ENCODE results near the gene BORCS5. TPM values are rescaled to one million over a fixed set of nuclear protein-coding genes. Genes with fewer than 3 reads are reported as not detected.

BORCS5 gene
- total RNA-seq, 1 donor from 2014 or later = 3.7 TPM

DNA sequence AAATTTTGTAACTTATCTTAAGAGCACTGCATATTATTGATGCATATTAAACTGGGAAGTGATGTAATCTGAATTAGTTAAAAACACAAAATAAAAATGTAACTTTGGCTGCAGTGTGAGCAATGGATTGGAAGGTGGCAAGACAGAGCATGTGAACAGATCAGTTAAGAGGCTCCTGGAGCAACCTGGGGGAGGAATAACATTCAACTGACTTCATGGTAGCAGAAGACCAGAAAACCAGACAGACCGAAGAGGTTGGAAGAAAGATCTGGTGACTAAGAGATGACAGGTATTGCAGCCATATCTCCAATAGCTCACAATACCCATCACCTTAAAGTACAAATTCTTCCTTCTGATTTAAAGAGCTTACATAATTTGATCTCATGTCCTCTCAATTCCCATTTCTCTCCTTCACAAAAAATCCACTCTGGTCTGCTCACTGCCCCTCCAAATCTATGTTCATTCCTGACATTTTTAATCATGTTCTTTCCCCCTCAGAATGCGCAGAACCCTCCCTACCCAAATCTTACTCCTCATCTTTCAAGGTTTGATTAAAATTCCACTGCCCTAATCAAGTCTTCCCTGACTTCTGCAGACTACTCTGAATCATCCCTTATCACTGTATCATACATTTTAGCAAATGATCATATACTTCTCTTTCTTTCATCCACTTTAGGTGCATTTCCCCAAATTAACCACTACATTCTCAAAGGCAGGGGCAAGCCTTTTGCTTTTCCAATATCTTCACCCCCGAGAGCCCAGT is 154.3 kb downstream of the BORCS5 start:
- no peak for DNase-seq (ENCODE audit: low read depth in 2 of 2)

- no peak for DNase-seq (ENCODE audit: low read depth in 2 of 2)
These were observed 155.2 kb downstream of the BORCS5 start for GRCh38 chr12:12511895-12512711.

DNA sequence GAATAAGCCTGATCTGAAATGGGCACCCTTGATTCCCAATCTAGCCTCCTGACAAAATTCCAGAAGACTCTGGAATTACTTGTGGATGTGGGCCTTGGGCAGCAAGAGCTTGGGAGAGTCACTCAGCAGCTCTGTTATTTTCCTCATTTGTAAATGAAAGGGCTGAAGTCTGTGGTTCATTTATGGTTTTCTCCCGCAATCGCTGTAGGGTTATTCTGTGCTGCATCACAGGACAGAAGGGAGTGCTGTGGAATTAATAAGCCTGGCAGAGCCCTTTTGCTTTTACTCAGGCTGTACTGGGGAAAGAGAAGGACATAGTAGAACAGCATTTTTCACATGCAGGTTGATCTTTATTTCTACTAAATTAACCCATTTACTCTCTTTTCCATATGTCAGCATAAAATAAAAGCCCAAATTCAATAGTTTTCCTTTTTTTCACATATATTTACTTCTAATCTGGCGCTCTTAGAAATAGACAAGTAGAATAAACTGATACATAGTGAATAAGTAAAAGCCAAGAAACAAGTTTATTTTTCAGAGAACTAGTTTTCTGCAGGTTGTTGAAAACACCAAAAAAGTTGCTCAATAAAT is 156.6 kb downstream of the BORCS5 start:
- no peak for DNase-seq (ENCODE audit: low read depth in 2 of 2)

- no peak for DNase-seq (ENCODE audit: low read depth in 2 of 2)
These were observed 161.6 kb downstream of the BORCS5 start for GRCh38 chr12:12518464-12518845.

- no peak for DNase-seq (ENCODE audit: low read depth in 2 of 2)
These were observed 162.0 kb downstream of the BORCS5 start for GRCh38 chr12:12518919-12519318.

Other genes with a start within 250 kb of the BORCS5 start
- 36.2 and 59.9 TPM in 2 replicates for gene LRP6, start 90.0 kb upstream of the BORCS5 start, total RNA-seq
- gene MANSC1, start 6.8 kb upstream of the BORCS5 start, total RNA-seq = 5.5 and 9.1 TPM in 2 replicates
- 6.2 TPM in 2 replicates for gene DUSP16, start 205.8 kb downstream of the BORCS5 start, total RNA-seq

Measured in dermis microvascular lymphatic vessel endothelial cell (primary cell).